CD14-positive monocyte (primary cell): Measurements from ENCODE around the gene DSTYK. TPM values are rescaled to one million over a fixed set of nuclear protein-coding genes. Genes with fewer than 3 reads are reported as not detected.
A peak's percentile ranks its signal among the peaks of the same experiment; 100 is the strongest.

ENCODE experiments used
- DNase-seq, 3 donors: peaks; one replicate each; pipeline ENCODE4 v3.0.0-alpha.2; 2011 to 2022
- H2AFZ ChIP-seq: 2 replicates; pipeline ENCODE4 v1.6.0; 2012; ENCODE audit warnings: mild to moderate bottlenecking, low read depth, low read length, inconsistent platforms; ENCODE audit not compliant: insufficient read depth, poor library complexity, severe bottlenecking
- H3K27ac ChIP-seq, 2 donors: 1 replicate in 1 of 2; 2 replicates in 1 of 2; pipeline ENCODE4 v1.5.1; 2012 to 2013; ENCODE audit warnings: low read length in 2 of 2, control low read depth in 1 of 2, inconsistent platforms in 1 of 2, low read depth in 1 of 2, mild to moderate bottlenecking in 1 of 2
- H3K27me3 ChIP-seq, 2 donors: one replicate each; pipeline versions ENCODE4 v1.6.0 to v1.6.1; 2011 to 2013; ENCODE audit warnings: low read length in 2 of 2; ENCODE audit not compliant: control insufficient read depth in 2 of 2, insufficient read depth in 2 of 2
- H3K36me3 ChIP-seq, 2 donors: replicated peaks in 1 of 2; 1 replicate in 1 of 2; 2 replicates in 1 of 2; pipeline versions ENCODE4 v1.5.1 to v1.6.1; 2012 to 2013; ENCODE audit warnings: low read length in 2 of 2, control low read depth in 1 of 2, inconsistent platforms in 1 of 2, mild to moderate bottlenecking in 1 of 2; ENCODE audit not compliant: insufficient read depth in 2 of 2, control insufficient read depth in 1 of 2
- H3K4me1 ChIP-seq, 2 donors: 1 replicate in 1 of 2; 2 replicates in 1 of 2; pipeline versions ENCODE4 v1.5.1 to v1.6.1; 2012 to 2013; ENCODE audit warnings: low read length in 2 of 2, control low read depth in 1 of 2, inconsistent platforms in 1 of 2, mild to moderate bottlenecking in 1 of 2, moderate library complexity in 1 of 2; ENCODE audit not compliant: insufficient read depth in 2 of 2, control insufficient read depth in 1 of 2
- H3K4me2 ChIP-seq: replicated peaks from 2 replicates; pipeline ENCODE3; 2012; ENCODE audit warnings: low read length, moderate library complexity, mild to moderate bottlenecking; ENCODE audit not compliant: poor library complexity, severe bottlenecking; ENCODE audit errors: extremely low read depth
- H3K4me3 ChIP-seq, 3 experiments: fragments of 200-600 bp in 1 of 3; sonication (generic) in 1 of 3; replicated peaks in 1 of 3; 1 replicate in 2 of 3; 2 replicates in 1 of 3; pipeline ENCODE4 v1.5.1; 2011 to 2013; ENCODE audit warnings: low read length in 3 of 3, mild to moderate bottlenecking in 3 of 3, control low read depth in 2 of 3, low read depth in 2 of 3, inconsistent platforms in 1 of 3, moderate library complexity in 1 of 3
- H3K79me2 ChIP-seq: 2 replicates; pipeline ENCODE4 v1.6.0; 2012; ENCODE audit warnings: mild to moderate bottlenecking, control low read depth, inconsistent platforms, low read length, moderate library complexity; ENCODE audit not compliant: insufficient read depth
- H3K9ac ChIP-seq: 2 replicates; pipeline ENCODE4 v1.6.0; 2017; ENCODE audit warnings: low read length, mild to moderate bottlenecking; ENCODE audit not compliant: insufficient read depth, poor library complexity, severe bottlenecking
- H3K9me3 ChIP-seq, 2 donors: replicated peaks in 1 of 2; 1 replicate in 1 of 2; 2 replicates in 1 of 2; pipeline versions ENCODE4 v1.5.1 to v1.6.1; 2012 to 2013; ENCODE audit warnings: low read length in 2 of 2, control low read depth in 1 of 2; ENCODE audit not compliant: control insufficient read depth in 1 of 2, insufficient read depth in 1 of 2
- H4K20me1 ChIP-seq: 2 replicates; pipeline ENCODE4 v1.6.0; 2012; ENCODE audit warnings: mild to moderate bottlenecking, low read length, control low read depth, moderate library complexity; ENCODE audit not compliant: insufficient read depth
- H3K27ac Mint-ChIP-seq, 7 donors: one replicate each; pipeline ENCODE4 v1.8.0; 2020; ENCODE audit warnings: mild to moderate bottlenecking in 7 of 7, mixed read lengths in 7 of 7, moderate library complexity in 6 of 7, inconsistent platforms in 2 of 7
- H3K27me3 Mint-ChIP-seq, 3 donors: one replicate each; pipeline ENCODE4 v1.8.0; 2021 to 2022; ENCODE audit warnings: low read depth in 3 of 3, mild to moderate bottlenecking in 3 of 3, mixed read lengths in 3 of 3, moderate library complexity in 3 of 3, inconsistent platforms in 1 of 3
- H3K36me3 Mint-ChIP-seq, 2 donors: one replicate each; pipeline ENCODE4 v1.8.0; 2020; ENCODE audit warnings: mixed read lengths in 2 of 2, inconsistent platforms in 1 of 2, mild to moderate bottlenecking in 1 of 2
- H3K4me1 Mint-ChIP-seq: one replicate; pipeline ENCODE4 v1.8.0; 2020; ENCODE audit warnings: mild to moderate bottlenecking, mixed read lengths
- H3K4me3 Mint-ChIP-seq, 2 donors: one replicate each; pipeline ENCODE4 v1.8.0; 2020; ENCODE audit warnings: mild to moderate bottlenecking in 2 of 2, mixed read lengths in 2 of 2, moderate library complexity in 1 of 2
- H3K9me3 Mint-ChIP-seq, 7 donors: one replicate each; pipeline ENCODE4 v1.8.0; 2020 to 2022; ENCODE audit warnings: mixed read lengths in 7 of 7, mild to moderate bottlenecking in 6 of 7, moderate library complexity in 6 of 7, inconsistent platforms in 2 of 7
- WGBS: methylation state at CpG from one replicate; pipeline ENCODE4 v1.1.5; 2013; ENCODE audit warnings: missing lambda C conversion rate; ENCODE audit not compliant: insufficient coverage; 5-methylcytosine and 5-hydroxymethylcytosine counted together
- intact Hi-C, 2 donors: fragments of 100-400 bp; cut with micrococcal nuclease; formaldehyde crosslinking; loops; one replicate each; pipeline versions ENCODE4 v1.15.0 to v1.15.1; 2023
- polyA minus RNA-seq: library from RNA; depleted of rRNA, polyadenylated mRNA; stranded (reverse); fragments of >200 nt; gene quantifications from 2 replicates; pipeline ENCODE4 v1.2.3, GENCODE V29; 2012
- polyA plus RNA-seq, 3 donors: library from polyadenylated mRNA; depleted of rRNA in 1 of 3; unstranded in 2 of 3; stranded (reverse) in 1 of 3; fragments of 300-500 nt in 2 of 3; fragments of >200 nt in 1 of 3; fragmentation: Illumina TruSeq in 2 of 3; gene quantifications; 1 replicate in 2 of 3; 2 replicates in 1 of 3; pipeline ENCODE4 v1.2.3, GENCODE V29; 2012 to 2021
- total RNA-seq, 12 experiments: library from RNA in 1 of 12; stranded (reverse) in 1 of 12; fragments of 120-200 nt in 1 of 12; gene quantifications; one replicate each; pipeline ENCODE4 v1.2.4 and lab custom pipeline; 2013 to 2026; ENCODE audit warnings: mixed read lengths in 6 of 12, inconsistent platforms in 1 of 12
- TF ChIP-seq, protein P1 (sequence below): fragments of 200-600 bp; IDR thresholded peaks from one replicate; pipeline ENCODE4 v1.8.0; 2022; ENCODE audit warnings: antibody characterized with exemption, mild to moderate bottlenecking

The DSTYK gene, protein sequence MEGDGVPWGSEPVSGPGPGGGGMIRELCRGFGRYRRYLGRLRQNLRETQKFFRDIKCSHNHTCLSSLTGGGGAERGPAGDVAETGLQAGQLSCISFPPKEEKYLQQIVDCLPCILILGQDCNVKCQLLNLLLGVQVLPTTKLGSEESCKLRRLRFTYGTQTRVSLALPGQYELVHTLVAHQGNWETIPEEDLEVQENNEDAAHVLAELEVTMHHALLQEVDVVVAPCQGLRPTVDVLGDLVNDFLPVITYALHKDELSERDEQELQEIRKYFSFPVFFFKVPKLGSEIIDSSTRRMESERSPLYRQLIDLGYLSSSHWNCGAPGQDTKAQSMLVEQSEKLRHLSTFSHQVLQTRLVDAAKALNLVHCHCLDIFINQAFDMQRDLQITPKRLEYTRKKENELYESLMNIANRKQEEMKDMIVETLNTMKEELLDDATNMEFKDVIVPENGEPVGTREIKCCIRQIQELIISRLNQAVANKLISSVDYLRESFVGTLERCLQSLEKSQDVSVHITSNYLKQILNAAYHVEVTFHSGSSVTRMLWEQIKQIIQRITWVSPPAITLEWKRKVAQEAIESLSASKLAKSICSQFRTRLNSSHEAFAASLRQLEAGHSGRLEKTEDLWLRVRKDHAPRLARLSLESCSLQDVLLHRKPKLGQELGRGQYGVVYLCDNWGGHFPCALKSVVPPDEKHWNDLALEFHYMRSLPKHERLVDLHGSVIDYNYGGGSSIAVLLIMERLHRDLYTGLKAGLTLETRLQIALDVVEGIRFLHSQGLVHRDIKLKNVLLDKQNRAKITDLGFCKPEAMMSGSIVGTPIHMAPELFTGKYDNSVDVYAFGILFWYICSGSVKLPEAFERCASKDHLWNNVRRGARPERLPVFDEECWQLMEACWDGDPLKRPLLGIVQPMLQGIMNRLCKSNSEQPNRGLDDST
- 7.0 TPM for total RNA-seq (2013)
- polyA plus RNA-seq (1 to 10 TPM; 2.9 to 6.5 (median 3.8) TPM), polyA minus RNA-seq (3.0 and 3.9 TPM in 2 replicates), total RNA-seq (lab: John Stamatoyannopoulos, UW) (4.5 to 52.5 (median 32.9) reads per million in 11 experiments)

DNA sequence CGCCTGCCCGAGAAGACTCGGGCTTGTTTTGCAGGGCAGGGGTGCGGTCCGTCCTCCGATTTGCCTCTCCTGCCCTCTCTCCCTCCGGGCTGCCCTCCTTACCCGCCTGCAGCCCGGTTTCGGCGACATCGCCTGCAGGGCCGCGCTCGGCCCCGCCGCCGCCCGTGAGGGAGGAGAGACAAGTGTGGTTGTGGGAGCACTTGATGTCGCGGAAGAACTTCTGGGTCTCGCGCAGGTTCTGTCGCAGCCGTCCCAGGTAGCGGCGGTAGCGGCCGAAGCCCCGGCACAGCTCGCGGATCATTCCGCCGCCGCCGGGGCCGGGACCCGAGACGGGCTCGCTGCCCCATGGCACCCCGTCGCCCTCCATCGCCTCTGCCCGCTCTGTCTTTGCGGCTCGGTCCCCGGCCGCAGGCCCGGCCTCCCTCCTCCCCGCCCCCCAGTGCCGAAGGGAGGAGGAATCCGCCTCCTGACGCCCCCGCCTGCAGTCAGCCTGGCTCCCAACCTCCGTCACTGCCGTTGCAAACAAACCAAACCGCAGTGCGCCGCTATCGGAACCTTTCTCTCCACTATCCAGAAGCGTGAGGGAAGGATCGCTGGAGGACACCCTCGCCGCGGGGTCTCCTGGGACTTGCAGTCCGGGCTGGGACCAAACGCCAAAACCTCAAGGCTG is at the start of gene DSTYK:
TSS of gene DSTYK (minus strand) at position 534 of the 670 bp plus-strand sequence. CDS start at position 367, 167 bp downstream.
- H3K27me3 ChIP-seq: no peaks in the 10 kb centered on the region
- no peaks in the 10 kb centered on the region for H3K36me3 ChIP-seq
- Mint-ChIP-seq H3K4me3 (peak within 1 kb of the TSS; percentile 96 to 98), H3K36me3 (peaks cover 0 to 2% of the 10 kb centered on the region in 2 donors), H3K9me3 (no peaks in the 10 kb centered on the region), H3K27me3 (peaks cover 0 to 3% (median 1%) of the 10 kb centered on the region in 3 donors), H3K27ac (peak within 1 kb of the TSS; percentile 92 to 98 (median 96)), H3K4me1 (peaks cover 54% of the 10 kb centered on the region)
- H3K79me2 ChIP-seq: peaks cover 51% of the 10 kb centered on the region
- DNase-seq: peak; percentile 83 to 87 (median 86)
- 0% methylated on average over 49 of the region's 67 CpGs for WGBS
- TF ChIP-seq, protein P1, sequence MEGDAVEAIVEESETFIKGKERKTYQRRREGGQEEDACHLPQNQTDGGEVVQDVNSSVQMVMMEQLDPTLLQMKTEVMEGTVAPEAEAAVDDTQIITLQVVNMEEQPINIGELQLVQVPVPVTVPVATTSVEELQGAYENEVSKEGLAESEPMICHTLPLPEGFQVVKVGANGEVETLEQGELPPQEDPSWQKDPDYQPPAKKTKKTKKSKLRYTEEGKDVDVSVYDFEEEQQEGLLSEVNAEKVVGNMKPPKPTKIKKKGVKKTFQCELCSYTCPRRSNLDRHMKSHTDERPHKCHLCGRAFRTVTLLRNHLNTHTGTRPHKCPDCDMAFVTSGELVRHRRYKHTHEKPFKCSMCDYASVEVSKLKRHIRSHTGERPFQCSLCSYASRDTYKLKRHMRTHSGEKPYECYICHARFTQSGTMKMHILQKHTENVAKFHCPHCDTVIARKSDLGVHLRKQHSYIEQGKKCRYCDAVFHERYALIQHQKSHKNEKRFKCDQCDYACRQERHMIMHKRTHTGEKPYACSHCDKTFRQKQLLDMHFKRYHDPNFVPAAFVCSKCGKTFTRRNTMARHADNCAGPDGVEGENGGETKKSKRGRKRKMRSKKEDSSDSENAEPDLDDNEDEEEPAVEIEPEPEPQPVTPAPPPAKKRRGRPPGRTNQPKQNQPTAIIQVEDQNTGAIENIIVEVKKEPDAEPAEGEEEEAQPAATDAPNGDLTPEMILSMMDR: no peak
- H3K9ac ChIP-seq: peak within 1 kb of the TSS; percentile 81
- H3K9me3 ChIP-seq: no peaks in the 10 kb centered on the region
- peaks cover 43 to 46% of the 10 kb centered on the region in 2 donors for H3K4me1 ChIP-seq
- peak within 1 kb of the TSS; percentile 72 to 98 (median 89) for H3K4me3 ChIP-seq
- peak within 1 kb of the TSS; percentile 97 for H3K4me2 ChIP-seq
- intact Hi-C loops: loop anchor here (5.0 kb wide), 1 partner anchor 89 kb away; the partner anchor contains the start of gene RBBP5 (in 2 of the 2)
- H3K27ac ChIP-seq: peak within 1 kb of the TSS; percentile 81 to 85
- H4K20me1 ChIP-seq: peaks cover 9% of the 10 kb centered on the region
- H2AFZ ChIP-seq: peak within 1 kb of the TSS; percentile 94
